Stimulated activated naive B cell treated with anti-CD40 and anti-IgM and Interleukin-4, amounts not matched to agents 10 μg/mL and 1 μg/mL and 100 μg/mL, for 72 hours (primary cell): Measurements from ENCODE around the gene RAB40C.

Source experiments
- ATAC-seq, 2 donors: fragments of 150-1000 bp; cut with Tn5 transposase; replicated peaks; 2 replicates each; pipeline ENCODE4 v1.10.0; 2021; ENCODE audit warnings: moderate library complexity in 1 of 2
- DNase-seq: peaks from one replicate; pipeline ENCODE4 v3.0.0; 2021
- H3K27ac Mint-ChIP-seq: one replicate; pipeline ENCODE4 v1.8.0; 2022; ENCODE audit warnings: mild to moderate bottlenecking, mixed read lengths
- H3K27me3 Mint-ChIP-seq, 2 donors: one replicate each; pipeline ENCODE4 v1.8.0; 2022; ENCODE audit warnings: mixed read lengths in 2 of 2
- H3K36me3 Mint-ChIP-seq, 2 donors: one replicate each; pipeline ENCODE4 v1.8.0; 2022; ENCODE audit warnings: mixed read lengths in 2 of 2, mild to moderate bottlenecking in 1 of 2
- H3K4me1 Mint-ChIP-seq, 2 donors: one replicate each; pipeline ENCODE4 v1.8.0; 2022; ENCODE audit warnings: mixed read lengths in 2 of 2, mild to moderate bottlenecking in 1 of 2
- H3K4me3 Mint-ChIP-seq, 2 donors: one replicate each; pipeline ENCODE4 v1.8.0; 2022; ENCODE audit warnings: mild to moderate bottlenecking in 2 of 2, mixed read lengths in 2 of 2, moderate library complexity in 1 of 2
- H3K9me3 Mint-ChIP-seq, 2 donors: one replicate each; pipeline ENCODE4 v1.8.0; 2022; ENCODE audit warnings: mixed read lengths in 2 of 2, mild to moderate bottlenecking in 1 of 2

The RAB40C gene

DNA sequence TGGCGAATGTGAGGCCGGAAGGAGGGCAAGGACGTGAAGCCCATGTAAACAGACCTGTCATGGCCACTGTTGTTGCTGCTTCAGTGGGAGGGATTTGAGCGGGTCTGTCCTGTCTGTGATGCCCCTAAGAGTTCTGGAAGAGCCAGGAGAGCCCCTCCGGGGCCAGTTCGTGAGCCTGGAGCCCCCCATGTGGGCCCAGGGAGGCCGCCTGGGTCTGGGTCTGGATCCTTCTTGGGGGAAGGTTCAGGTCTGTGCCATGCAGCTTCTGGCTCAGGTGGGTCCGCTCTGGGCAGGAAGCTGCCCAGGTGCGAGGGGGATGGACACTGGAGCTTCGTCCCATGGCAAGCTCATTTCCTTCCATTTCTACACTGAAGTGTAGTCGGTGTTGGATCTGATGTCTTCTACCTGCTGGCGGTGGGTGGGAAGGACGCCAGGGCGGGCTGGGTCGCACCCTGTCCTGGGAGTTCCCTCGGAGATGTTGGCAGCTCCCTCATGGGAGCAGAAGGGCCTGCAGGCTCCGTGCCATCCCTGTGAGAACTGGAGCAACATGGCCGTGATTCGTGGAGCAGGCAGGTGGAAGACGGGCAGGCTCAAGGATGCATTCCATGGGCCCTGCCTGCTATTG lies 29.7 kb downstream of the RAB40C start:
- ATAC-seq, result no peak
- H3K4me1 Mint-ChIP-seq, result peaks cover 9 to 14% of the 10 kb centered on the region in 2 donors
- H3K27ac Mint-ChIP-seq, result no peak overlapping the region
- H3K36me3 Mint-ChIP-seq, result peaks cover 7 to 13% of the 10 kb centered on the region in 2 donors
- DNase-seq, result no peak
- no peaks in the 10 kb centered on the region for H3K27me3 Mint-ChIP-seq
- H3K4me3 Mint-ChIP-seq, result no peak overlapping the region
- H3K9me3 Mint-ChIP-seq, result peaks cover 0 to 2% of the 10 kb centered on the region in 2 donors

DNA sequence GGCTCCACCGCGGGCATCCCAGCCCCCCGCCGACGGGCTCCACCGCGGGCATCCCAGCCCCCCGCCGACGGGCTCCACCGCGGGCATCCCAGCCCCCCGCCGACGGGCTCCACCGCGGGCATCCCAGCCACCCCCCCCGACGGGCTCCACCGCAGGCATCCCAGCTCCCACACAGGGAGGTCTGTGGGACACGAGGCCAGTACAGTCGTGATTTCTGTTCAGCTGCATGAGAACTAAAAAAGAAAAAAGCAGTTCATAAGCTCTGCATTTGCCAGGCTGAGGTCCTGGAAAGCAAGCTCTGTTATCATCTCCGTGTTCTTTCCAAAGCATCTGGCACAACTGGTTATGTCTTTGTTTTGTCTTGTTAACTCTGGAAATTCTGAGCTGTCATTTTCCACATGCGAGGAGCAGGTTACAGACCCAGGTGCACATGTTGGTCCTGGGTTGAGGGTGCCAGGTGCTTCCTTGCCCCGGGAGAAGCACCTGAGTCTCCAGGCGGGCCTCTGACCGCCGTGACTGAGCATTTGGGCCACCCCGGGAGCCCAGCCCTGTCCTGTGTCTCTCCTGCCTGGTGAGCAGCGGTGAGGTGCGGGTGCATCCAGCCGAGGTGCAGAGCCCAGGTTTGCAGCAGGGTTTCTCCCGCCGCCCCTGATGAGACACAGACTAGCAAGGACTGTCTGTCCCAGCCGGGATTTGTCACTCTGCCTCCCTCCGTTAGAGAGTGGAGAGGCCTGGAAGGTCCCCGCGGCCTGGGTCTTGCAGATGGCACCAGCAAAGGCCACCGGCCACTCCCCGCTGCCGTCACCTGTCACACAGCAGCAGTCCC lies 31.0 kb downstream of the RAB40C start:
- DNase-seq, result no peak
- Mint-ChIP-seq H3K9me3 (no peaks in the 10 kb centered on the region), H3K4me1 (peaks cover 0 to 7% of the 10 kb centered on the region in 2 donors), H3K27ac (no peak overlapping the region), H3K36me3 (peaks cover 2 to 6% of the 10 kb centered on the region in 2 donors), H3K4me3 (no peak overlapping the region), H3K27me3 (no peaks in the 10 kb centered on the region)
- no peak for ATAC-seq

DNA sequence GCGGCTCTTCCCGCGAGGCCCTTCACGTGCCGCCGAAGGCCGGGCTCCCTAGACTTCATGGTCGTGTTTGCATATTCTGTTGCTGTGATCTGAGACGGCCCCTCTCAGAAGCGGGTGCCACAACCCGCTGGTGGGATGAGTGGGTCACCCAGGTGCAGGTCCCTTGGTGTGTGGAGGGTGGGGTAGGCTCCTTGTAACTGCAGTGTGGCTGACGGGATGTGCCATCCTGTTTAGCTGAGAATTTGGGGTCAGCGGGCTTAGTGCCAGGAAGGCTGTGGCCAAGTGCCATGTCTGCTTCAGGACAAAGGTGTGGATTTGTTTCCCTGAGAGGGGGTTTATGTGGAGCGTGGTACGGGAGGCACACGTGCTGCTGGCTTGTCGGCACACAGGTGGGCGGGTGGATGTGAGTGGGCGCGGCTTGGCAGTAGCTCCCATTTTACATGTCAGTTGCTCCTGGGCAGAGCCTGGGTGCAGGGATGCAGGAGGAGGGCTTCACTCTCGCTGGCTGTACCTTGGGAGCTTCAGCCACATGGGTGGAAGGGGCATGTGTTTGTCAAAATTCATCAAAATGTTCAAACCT lies 31.8 kb downstream of the RAB40C start:
- no peak for DNase-seq
- H3K27me3 Mint-ChIP-seq, result no peaks in the 10 kb centered on the region
- H3K4me3 Mint-ChIP-seq, result no peak overlapping the region
- H3K27ac Mint-ChIP-seq, result no peak overlapping the region
- H3K4me1 Mint-ChIP-seq, result peaks cover 0 to 7% of the 10 kb centered on the region in 2 donors
- H3K9me3 Mint-ChIP-seq, result no peaks in the 10 kb centered on the region
- no peak for ATAC-seq
- H3K36me3 Mint-ChIP-seq, result peaks cover 5 to 9% of the 10 kb centered on the region in 2 donors

DNA sequence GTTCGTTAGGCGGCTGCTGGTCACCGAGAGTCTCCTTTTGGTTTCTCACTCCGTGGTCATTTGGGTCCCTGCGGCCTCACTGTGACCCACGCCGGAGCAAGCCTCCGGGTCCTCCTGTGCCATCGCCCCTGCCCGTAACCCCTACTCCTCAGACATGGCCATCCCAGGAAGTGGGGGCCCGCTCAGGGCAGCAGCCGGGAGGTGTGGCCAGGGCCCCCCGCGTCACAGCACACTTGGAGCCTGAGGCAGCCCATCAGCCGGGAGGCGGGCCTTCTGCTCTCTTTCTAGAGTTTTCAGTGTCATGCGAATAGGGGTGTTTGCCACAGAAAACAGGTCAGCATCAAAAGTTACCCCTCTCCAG lies 33.0 kb downstream of the RAB40C start:
- H3K27me3 Mint-ChIP-seq, result no peaks in the 10 kb centered on the region
- H3K36me3 Mint-ChIP-seq, result peaks cover 12 to 15% of the 10 kb centered on the region in 2 donors
- no peaks in the 10 kb centered on the region for H3K9me3 Mint-ChIP-seq
- DNase-seq (no peak), ATAC-seq (no peak)
- no peak overlapping the region for H3K27ac Mint-ChIP-seq
- H3K4me3 Mint-ChIP-seq, result no peak overlapping the region
- peaks cover 0 to 7% of the 10 kb centered on the region in 2 donors for H3K4me1 Mint-ChIP-seq

DNA sequence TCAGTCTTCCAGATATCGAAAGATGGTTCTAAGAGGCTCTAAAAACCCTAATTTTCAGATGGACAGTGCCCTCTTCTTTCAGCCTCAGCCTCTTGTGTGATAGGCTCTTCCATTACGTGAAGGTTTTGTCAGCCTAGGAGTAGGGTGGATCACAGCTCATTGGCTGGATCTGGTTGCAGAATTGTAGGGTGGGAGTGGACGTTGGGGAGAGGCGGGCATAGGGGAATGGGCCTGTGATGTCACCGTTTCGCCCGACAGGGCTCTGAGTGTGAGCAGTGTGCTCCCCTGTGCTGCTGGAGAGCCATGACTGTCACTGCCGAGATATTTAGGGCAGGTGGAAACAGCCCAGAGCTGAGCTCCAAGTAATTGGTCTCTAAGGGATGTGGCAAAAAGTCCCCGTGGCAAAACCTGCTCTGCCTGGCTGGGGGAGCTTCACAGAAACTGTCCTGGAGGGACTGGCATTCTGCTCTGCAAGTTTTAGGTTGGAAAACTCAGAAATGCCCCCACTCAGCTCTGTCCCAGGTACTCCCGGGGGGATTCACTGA lies 34.7 kb downstream of the RAB40C start:
- no peak overlapping the region for H3K4me3 Mint-ChIP-seq
- ATAC-seq (no peak), DNase-seq (no peak)
- peaks cover 11 to 15% of the 10 kb centered on the region in 2 donors for H3K36me3 Mint-ChIP-seq
- H3K9me3 Mint-ChIP-seq, result no peaks in the 10 kb centered on the region
- H3K27me3 Mint-ChIP-seq, result no peaks in the 10 kb centered on the region
- peaks cover 0 to 2% of the 10 kb centered on the region in 2 donors for H3K4me1 Mint-ChIP-seq
- H3K27ac Mint-ChIP-seq, result no peak overlapping the region

DNA sequence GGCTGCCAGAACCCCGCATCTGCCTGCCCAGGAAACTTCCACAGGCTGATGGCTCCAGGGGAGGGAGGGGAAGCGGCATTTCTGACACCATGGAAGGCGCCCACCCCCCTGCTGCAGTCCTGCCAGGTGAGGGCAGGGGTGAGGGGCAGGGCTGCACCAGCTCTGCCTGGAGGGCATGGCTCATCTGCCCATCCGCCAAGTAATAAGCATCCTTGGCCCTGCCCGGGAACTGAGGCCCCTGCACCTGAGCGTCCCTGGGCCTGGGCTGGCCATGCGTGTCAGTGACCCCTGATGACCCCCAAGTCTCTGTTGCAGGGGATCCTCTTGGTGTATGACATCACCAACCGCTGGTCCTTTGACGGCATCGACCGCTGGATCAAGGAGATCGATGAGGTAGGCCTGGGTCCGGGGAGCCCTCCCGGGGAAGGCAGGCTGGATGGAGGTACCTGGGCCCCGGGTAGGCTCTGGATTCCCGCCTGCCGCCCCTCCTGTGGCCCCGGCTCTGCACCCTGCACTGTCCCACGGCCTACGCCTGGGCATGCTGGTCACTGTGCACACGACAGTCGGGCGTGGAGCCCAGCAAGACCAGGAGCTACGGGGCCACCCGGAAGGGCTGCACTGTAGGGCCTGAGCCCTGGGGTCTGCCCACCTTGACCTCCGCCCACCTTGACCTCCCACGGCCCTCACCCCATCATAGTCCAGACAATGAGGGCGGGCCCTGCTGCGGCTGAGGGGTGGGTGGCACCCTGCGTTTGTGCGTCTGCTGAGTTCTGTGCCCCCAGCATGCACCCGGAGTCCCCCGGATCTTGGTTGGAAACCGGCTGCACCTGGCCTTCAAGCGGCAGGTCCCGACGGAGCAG lies 35.5 kb downstream of the RAB40C start:
- DNase-seq (no peak), ATAC-seq (no peak)
- Mint-ChIP-seq H3K4me3 (no peak overlapping the region), H3K36me3 (peaks cover 11 to 13% of the 10 kb centered on the region in 2 donors), H3K27ac (no peak overlapping the region), H3K4me1 (peaks cover 0 to 2% of the 10 kb centered on the region in 2 donors), H3K27me3 (no peaks in the 10 kb centered on the region), H3K9me3 (no peaks in the 10 kb centered on the region)

DNA sequence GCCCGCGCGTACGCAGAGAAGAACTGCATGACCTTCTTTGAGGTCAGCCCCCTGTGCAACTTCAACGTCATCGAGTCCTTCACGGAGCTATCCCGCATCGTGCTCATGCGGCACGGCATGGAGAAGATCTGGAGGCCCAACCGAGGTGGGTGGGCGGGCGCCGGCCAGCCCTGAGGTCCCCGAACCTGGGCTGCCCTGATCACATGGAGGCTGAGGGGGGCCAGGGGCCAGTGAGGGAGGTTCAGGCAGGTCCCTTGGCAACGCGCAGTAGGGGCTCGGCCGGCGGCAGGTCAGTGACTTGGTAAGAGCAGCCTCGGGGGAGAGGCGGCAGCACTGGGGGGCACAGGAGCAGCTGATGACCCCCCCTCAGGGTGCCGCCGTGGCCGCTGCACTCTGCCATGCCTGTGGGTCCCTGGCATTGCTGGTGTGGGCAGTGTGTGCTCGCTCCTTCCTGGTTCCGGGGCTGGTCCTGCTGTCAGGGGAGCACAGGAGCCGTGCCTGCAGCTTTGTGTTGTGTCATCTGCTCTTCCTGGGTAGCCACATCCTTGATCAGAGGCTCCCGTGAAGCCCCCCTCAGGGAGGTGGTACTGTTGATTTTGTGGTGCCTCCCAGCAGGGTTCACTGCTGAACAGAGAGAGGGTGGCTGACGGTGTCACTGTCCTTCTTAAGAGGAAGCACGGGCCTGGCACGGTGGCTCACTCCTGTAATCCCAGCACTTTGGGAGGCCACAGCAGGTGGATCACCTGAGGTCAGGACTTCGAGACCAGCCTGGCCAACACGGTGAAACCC lies 36.3 kb downstream of the RAB40C start:
- H3K36me3 Mint-ChIP-seq, result peaks cover 11 to 13% of the 10 kb centered on the region in 2 donors
- H3K4me3 Mint-ChIP-seq, result no peak overlapping the region
- peaks cover 0 to 2% of the 10 kb centered on the region in 2 donors for H3K4me1 Mint-ChIP-seq
- no peaks in the 10 kb centered on the region for H3K27me3 Mint-ChIP-seq
- DNase-seq (no peak), ATAC-seq (no peak)
- no peaks in the 10 kb centered on the region for H3K9me3 Mint-ChIP-seq
- no peak overlapping the region for H3K27ac Mint-ChIP-seq

DNA sequence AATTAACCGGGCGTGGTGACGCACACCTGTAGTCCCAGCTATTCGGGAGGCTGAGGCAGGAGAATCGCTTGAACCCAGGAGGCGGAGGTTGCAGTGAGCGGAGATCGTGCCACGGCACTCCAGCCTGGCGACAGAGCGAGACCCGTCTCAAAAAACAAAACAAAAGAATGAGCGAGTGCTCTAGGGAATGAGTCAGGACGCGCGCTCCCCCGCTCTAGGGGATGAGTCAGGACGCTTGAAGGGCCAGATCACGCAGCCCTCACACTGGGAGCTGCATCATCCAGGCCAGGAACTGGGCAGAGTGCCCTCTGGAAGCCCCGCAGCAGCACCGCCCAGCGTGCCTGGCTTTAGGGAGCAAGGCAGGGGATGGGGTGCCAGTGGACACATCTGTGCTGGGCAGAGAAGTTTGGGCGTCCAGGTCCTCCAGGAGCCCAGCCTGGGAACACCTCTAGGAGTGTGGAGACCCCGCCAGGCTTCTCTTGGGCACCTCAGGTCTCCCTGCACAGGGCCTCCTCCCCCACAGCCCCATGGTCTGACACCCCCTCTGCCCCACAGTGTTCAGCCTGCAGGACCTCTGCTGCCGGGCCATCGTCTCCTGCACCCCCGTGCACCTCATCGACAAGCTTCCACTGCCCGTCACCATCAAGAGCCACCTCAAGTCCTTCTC lies 37.1 kb downstream of the RAB40C start:
- Mint-ChIP-seq H3K36me3 (peaks cover 11 to 13% of the 10 kb centered on the region in 2 donors), H3K4me3 (no peak overlapping the region), H3K4me1 (no peaks in the 10 kb centered on the region), H3K9me3 (no peaks in the 10 kb centered on the region), H3K27ac (no peak overlapping the region), H3K27me3 (no peaks in the 10 kb centered on the region)
- DNase-seq (no peak), ATAC-seq (no peak)

DNA sequence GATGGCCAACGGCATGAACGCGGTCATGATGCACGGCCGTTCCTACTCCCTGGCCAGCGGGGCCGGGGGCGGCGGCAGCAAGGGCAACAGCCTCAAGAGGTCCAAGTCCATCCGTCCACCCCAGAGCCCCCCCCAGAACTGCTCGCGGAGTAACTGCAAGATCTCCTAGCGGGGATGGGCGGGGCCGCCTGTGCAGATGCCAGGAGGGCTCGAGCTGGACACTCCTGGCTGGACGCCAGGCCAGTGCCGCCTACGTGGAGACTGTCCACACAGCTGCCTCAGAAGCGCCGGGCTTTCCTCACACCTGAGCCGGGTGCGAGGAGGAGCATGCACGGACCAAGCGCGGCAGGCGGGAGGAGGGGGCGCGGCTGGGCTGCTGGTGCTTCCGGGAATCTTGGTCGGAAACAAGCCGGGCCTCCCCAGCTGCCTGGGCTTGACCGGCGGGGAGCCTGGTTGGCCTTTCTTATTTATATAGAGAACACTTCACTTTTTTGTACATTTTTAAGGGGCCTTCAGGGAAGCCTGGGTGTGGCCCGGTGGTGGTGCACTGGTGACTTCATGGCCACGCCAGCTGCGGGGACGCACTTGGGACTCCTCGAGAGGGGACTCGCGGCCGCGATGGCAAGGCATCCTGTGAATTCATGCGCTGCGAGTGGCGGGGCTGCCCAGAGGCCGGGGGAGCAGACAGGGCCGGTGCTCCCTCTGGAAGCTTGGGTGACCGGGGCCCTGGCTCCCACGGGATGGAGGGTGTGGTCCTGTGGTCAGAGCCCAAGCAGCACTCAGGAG lies 37.8 kb downstream of the RAB40C start:
- no peak for DNase-seq
- no peaks in the 10 kb centered on the region for H3K9me3 Mint-ChIP-seq
- H3K4me3 Mint-ChIP-seq, result no peak overlapping the region
- no peaks in the 10 kb centered on the region for H3K27me3 Mint-ChIP-seq
- H3K27ac Mint-ChIP-seq, result no peak overlapping the region
- ATAC-seq, result no peak
- H3K4me1 Mint-ChIP-seq, result peaks cover 0 to 1% of the 10 kb centered on the region in 2 donors
- H3K36me3 Mint-ChIP-seq, result peaks cover 11 to 15% of the 10 kb centered on the region in 2 donors

DNA sequence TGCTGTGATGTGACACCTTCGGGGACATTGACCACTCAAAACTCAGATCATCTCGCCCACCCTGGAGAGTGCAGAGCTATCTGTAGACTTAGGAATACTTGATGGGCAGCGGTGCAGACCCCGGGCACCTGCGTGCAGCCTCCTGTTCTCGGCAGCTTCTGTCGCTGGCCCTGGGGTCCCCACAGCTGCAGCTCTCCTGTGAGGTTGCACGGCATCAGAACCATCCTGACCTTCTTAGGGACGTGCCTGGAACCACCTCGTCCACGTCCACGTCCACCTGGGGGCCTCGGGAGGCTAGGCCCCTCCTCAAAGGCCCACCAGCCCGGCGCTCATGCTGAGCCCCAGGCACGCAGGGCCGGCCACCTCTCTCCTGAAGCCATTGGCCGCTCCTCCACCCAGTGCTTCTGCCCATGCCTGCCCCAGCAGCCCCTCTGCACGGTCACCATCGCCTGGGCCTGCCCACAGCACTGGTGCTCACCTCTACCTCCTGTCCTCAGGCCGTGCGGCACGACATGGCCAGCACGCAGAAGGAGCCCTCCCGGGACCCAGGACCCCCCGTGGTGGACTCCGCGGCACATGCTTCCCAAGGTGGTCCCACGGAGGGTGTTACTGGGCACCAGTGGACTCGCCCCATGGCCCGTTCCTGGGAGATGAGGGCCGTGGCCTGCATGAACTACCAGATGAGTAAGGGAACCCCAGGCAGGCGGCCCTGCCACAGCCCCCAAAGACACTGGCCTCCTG lies 38.6 kb downstream of the RAB40C start:
- H3K4me3 Mint-ChIP-seq, result no peak overlapping the region
- DNase-seq (no peak), ATAC-seq (no peak)
- no peaks in the 10 kb centered on the region for H3K27me3 Mint-ChIP-seq
- no peak overlapping the region for H3K27ac Mint-ChIP-seq
- no peaks in the 10 kb centered on the region for H3K9me3 Mint-ChIP-seq
- H3K36me3 Mint-ChIP-seq, result peaks cover 11 to 15% of the 10 kb centered on the region in 2 donors
- peaks cover 0 to 1% of the 10 kb centered on the region in 2 donors for H3K4me1 Mint-ChIP-seq

DNA sequence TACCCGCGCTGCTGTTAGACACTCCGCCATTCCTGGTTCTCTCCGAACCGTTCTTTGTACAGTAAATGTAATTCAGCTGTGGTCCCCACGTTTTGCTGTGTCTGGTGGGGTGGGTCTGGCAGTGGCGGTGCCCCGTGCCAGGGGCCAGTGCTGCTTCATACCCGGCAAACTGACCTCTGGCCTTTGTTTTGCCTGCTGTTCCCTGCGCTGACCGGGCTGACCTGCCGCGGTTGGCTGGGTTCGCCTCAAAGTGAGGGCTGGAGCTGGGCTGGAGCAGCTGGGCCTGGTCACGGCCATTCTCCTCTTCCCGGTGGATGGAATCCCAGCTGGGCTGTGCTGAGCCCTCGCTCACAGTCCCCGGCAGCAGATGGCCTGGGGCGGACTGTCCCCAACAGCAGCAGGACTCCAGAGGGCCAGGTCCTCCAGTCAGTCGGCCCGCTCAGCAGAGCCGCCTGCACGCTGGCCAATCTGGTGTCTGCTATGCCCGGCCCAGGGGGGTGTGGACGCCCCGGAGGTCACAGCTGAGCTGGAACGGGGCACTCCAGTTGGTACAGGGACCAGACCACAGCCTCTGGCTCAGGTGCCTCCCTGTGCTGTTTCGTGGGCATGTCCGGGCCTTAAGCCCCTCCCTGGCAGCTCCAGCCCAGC lies 39.4 kb downstream of the RAB40C start:
- Mint-ChIP-seq H3K9me3 (no peaks in the 10 kb centered on the region), H3K4me3 (no peak overlapping the region)

More for the DNA sequence above, 39.4 kb downstream of the RAB40C start:
- peaks cover 11 to 15% of the 10 kb centered on the region in 2 donors for H3K36me3 Mint-ChIP-seq
- no peak overlapping the region for H3K27ac Mint-ChIP-seq
- DNase-seq (no peak), ATAC-seq (no peak)
- peaks cover 1% of the 10 kb centered on the region in 2 donors for H3K4me1 Mint-ChIP-seq
- H3K27me3 Mint-ChIP-seq, result no peaks in the 10 kb centered on the region
